ENCODE measurements around the gene AKAP13.

Gene AKAP13

GRCh38 chr15:85595804-85596536, 215.6 kb downstream of the AKAP13 start:
- H3K27ac ChIP-seq = no peak overlapping the region
- H2AFZ ChIP-seq = no peak overlapping the region
- no peaks in the 10 kb centered on the region for H3K4me1 ChIP-seq
- no peak overlapping the region for H3K9ac ChIP-seq
- no peak for TF ChIP-seq CTCF (IDR thresholded peaks at IDR 0.05)
- H3K36me3 ChIP-seq (ENCODE audit: control insufficient read depth, insufficient read depth, low read length) = no peaks in the 10 kb centered on the region
- H3K4me3 ChIP-seq (ENCODE audit: low read depth, low read length) = no peak overlapping the region
- no peaks in the 10 kb centered on the region for H3K79me2 ChIP-seq
- no peaks in the 10 kb centered on the region for H3K27me3 ChIP-seq (ENCODE audit: control insufficient read depth, insufficient read depth, low read length)
- H3K9me3 ChIP-seq (ENCODE audit: control insufficient read depth, low read length) = no peaks in the 10 kb centered on the region
- no peak overlapping the region for H3K4me2 ChIP-seq (ENCODE audit: low read length)

GRCh38 chr15:85597155-85597815, 216.9 kb downstream of the AKAP13 start:
- Histone ChIP-seq H3K4me2 (ENCODE audit: low read length) (no peak overlapping the region), H2AFZ (no peak overlapping the region), H3K9ac (no peak overlapping the region), H3K27ac (no peak overlapping the region), H3K79me2 (no peaks in the 10 kb centered on the region), H3K4me3 (ENCODE audit: low read depth, low read length) (no peak overlapping the region), H3K4me1 (no peaks in the 10 kb centered on the region), H3K36me3 (ENCODE audit: control insufficient read depth, insufficient read depth, low read length) (no peaks in the 10 kb centered on the region), H3K27me3 (ENCODE audit: control insufficient read depth, insufficient read depth, low read length) (no peaks in the 10 kb centered on the region), H3K9me3 (ENCODE audit: control insufficient read depth, low read length) (no peaks in the 10 kb centered on the region)
- TF ChIP-seq CTCF (IDR thresholded peaks at IDR 0.05) = no peak

GRCh38 chr15:85598219-85598618, 217.8 kb downstream of the AKAP13 start:
- no peak overlapping the region for H3K27ac ChIP-seq
- H3K27me3 ChIP-seq (ENCODE audit: control insufficient read depth, insufficient read depth, low read length) = no peaks in the 10 kb centered on the region
- no peaks in the 10 kb centered on the region for H3K79me2 ChIP-seq
- no peak overlapping the region for H3K9ac ChIP-seq
- H2AFZ ChIP-seq = no peak overlapping the region
- H3K36me3 ChIP-seq (ENCODE audit: control insufficient read depth, insufficient read depth, low read length) = no peaks in the 10 kb centered on the region
- no peak for TF ChIP-seq CTCF (IDR thresholded peaks at IDR 0.05)
- H3K4me1 ChIP-seq = no peaks in the 10 kb centered on the region
- H3K4me3 ChIP-seq (ENCODE audit: low read depth, low read length) = no peak overlapping the region
- no peak overlapping the region for H3K4me2 ChIP-seq (ENCODE audit: low read length)
- H3K9me3 ChIP-seq (ENCODE audit: control insufficient read depth, low read length) = no peaks in the 10 kb centered on the region

GRCh38 chr15:85598718-85599398, 218.5 kb downstream of the AKAP13 start:
- H3K4me1 ChIP-seq = no peaks in the 10 kb centered on the region
- no peaks in the 10 kb centered on the region for H3K36me3 ChIP-seq (ENCODE audit: control insufficient read depth, insufficient read depth, low read length)
- no peaks in the 10 kb centered on the region for H3K79me2 ChIP-seq
- H3K9ac ChIP-seq = no peak overlapping the region
- H3K4me2 ChIP-seq (ENCODE audit: low read length) = no peak overlapping the region
- no peak for TF ChIP-seq CTCF (IDR thresholded peaks at IDR 0.05)
- H3K9me3 ChIP-seq (ENCODE audit: control insufficient read depth, low read length) = no peaks in the 10 kb centered on the region
- no peak overlapping the region for H3K4me3 ChIP-seq (ENCODE audit: low read depth, low read length)
- no peaks in the 10 kb centered on the region for H3K27me3 ChIP-seq (ENCODE audit: control insufficient read depth, insufficient read depth, low read length)
- peak overlapping the region; percentile 11 for H3K27ac ChIP-seq
- H2AFZ ChIP-seq = no peak overlapping the region

Data from parathyroid adenoma (tissue), 2 donors.